Retinal pigment epithelial cell (primary cell): ENCODE results near the gene SLC35F1.

Source experiments
- DNase-seq: peaks from one replicate; pipeline ENCODE4 v3.0.0-alpha.2; 2010; ENCODE audit warnings: low read depth
- H3K4me3 ChIP-seq: 2 replicates; pipeline ENCODE4 v1.5.1; 2011; ENCODE audit warnings: mild to moderate bottlenecking, low read length, control low read depth, moderate library complexity
- CTCF ChIP-seq: conservative IDR thresholded peaks from 2 replicates; pipeline ENCODE4 v1.5.1; 2011; ENCODE audit warnings: low read depth, low read length, control low read depth, inconsistent platforms

SLC35F1 gene

GRCh38 chr6:118263921-118264486, 356.9 kb downstream of the SLC35F1 start:
- no peak overlapping the region for H3K4me3 ChIP-seq
- DNase-seq = no peak
- TF ChIP-seq CTCF = peak; percentile 42

GRCh38 chr6:118269659-118270058, 362.6 kb downstream of the SLC35F1 start:
- TF ChIP-seq CTCF = no peak
- DNase-seq = no peak
- H3K4me3 ChIP-seq = no peak overlapping the region

GRCh38 chr6:118277631-118278030, 370.6 kb downstream of the SLC35F1 start:
- no peak for DNase-seq
- no peak for TF ChIP-seq CTCF
- no peak overlapping the region for H3K4me3 ChIP-seq

- TF ChIP-seq CTCF = no peak
- DNase-seq = no peak
- H3K4me3 ChIP-seq = no peak overlapping the region
Measured at GRCh38 chr6:118280210-118280609, 373.1 kb downstream of the SLC35F1 start.

- no peak for DNase-seq
- TF ChIP-seq CTCF = no peak
- no peak overlapping the region for H3K4me3 ChIP-seq
Measured at GRCh38 chr6:118281291-118281690, 374.2 kb downstream of the SLC35F1 start.

- H3K4me3 ChIP-seq = no peak overlapping the region
- peak; percentile 10 for DNase-seq
- TF ChIP-seq CTCF = peak; percentile 83
Measured at GRCh38 chr6:118283766-118284165, 376.7 kb downstream of the SLC35F1 start.

- TF ChIP-seq CTCF = peak; percentile 58
- DNase-seq = no peak
- no peak overlapping the region for H3K4me3 ChIP-seq
Measured at GRCh38 chr6:118284736-118285360, 377.8 kb downstream of the SLC35F1 start.
